Myocyte (in vitro differentiated cells): ENCODE results near the gene PAPSS1. TPM values are rescaled to one million over a fixed set of nuclear protein-coding genes. Genes with fewer than 3 reads are reported as not detected.
A peak's percentile ranks its signal among the peaks of the same experiment; 100 is the strongest.

Experiments
- DNase-seq: peaks from one replicate; pipeline ENCODE4 v3.0.0-alpha.2; 2012; ENCODE audit warnings: low read depth
- total RNA-seq: library from RNA; depleted of rRNA; stranded (reverse); fragments of >200 nt; gene quantifications from 2 replicates; pipeline ENCODE4 v1.2.3, GENCODE V29; 2014

PAPSS1 gene
- total RNA-seq, 1 donor from 2014 or later: 56.0 TPM

DNA sequence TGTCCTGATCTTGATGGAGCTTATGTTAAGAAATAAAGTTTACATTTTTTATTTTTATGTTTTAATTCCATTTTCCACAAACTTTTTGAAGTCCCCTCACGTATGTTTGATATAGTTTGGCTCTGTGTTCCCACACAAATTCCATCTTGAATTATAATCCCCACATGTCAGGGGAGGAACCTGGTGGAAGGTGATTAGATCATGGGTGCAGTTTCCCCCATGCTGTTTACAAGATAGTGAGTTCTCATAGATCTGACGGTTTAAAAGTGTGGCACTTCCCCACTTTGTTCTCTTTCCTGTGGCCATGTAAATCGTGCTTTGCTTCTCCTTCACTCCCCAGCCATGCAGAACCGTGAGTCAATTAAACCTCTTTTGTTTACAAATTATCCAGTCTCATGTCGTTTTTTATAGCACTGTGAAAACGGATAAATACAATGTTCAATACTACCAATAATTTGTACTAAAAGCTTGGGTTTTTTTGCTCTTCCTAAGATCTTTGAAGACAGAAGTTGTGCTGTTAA, 89.8 kb downstream of the PAPSS1 start:
- DNase-seq: no peak

DNA sequence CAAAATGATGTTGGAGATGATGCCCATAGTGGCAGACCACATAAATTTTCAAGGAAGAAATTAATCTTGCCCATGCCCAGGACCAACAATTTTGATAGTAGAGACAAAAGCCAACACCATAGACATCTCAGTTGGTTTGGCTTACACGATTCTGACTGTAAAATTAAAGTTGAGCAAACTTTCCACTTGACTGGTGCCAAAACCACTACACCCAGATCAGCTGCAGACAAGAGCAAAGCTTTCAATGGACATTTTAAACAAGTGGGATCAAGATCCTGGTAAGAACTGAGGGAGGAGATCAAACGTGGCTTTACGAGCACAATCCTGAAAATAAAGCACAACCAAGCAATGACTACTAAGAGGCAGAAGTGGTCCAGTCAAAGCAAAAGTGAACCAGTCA, 90.7 kb downstream of the PAPSS1 start:
- peak; percentile 28 for DNase-seq

DNA sequence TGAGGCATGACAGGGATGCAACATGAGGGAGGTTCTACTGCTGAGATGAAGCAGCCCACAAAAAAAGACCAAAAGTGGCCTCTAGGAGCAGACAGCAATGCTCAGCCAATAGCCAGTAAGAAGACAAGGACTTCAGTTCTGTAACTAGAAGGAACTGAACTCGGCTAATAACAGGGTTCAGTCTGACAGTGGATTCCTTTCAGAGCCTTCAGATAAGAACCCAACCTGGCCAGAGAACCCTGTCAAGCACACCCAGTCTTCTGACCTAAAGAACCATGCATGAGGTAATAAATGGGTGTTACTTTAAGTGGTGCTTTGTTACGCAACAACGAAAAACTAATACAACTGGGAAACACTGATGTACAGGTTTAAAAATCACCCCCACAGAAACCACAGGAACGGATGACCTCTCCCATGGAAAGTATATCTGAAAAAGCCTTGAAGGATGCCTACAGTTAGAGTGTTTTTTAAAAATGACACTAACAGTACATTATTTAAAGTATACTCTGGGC, 94.6 kb downstream of the PAPSS1 start:
- no peak for DNase-seq

DNA sequence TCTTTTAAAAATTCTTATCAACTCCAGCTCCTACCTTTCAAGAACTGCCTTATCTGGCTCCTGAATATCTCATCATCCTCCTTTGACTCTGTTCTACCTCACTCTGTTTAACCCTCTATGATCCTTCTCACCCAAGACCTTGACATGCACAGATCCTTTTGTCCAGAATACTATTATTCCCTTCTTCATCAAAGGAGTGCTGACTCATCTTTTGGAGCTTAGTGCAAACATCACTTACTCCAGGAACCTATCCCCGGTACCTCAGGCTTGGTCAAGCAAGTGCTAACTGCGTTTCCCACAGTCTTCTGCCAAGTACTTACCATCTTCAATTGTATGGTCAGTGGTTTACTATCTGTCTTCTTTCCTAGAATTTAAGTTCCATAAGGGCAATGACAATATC, 96.0 kb downstream of the PAPSS1 start:
- no peak for DNase-seq

DNA sequence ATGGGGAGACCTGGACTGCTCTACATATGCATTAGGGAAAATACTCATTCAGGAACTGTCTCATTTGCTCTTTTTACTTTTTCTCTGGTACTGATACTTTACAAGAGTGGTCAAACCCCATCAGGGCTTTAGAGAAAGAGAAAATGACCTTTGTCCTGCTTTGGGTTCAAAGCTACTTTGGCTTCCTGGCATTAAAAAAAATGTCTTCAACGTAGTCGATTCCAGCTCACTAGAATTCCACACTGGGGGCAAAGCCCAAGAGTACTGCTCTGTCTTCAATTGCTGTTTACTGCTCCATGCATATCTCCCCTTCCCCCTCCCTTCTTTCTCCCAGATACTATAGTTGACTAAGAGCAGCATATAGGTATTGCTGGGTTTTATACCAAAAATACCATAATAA, 98.0 kb downstream of the PAPSS1 start:
- DNase-seq: no peak

DNA sequence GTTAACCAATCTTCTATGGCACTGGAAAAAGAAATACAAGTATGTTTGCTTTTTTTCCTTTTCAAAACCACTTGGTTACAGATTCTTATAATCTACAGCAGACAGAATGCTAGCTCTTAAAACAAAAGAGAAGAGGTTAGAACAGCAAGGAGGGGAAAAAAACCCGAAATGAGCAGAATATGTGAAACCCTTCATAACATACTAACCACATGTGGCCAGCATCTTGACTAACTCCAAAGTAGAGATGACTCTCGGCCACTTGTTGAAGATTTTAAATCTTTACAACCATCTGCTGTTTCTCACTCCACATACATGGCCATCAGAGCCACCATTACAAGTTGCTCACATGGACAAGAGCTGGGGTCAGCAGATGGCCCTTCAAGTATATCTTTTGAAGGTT, 100.3 kb downstream of the PAPSS1 start:
- DNase-seq: peak; percentile 33

DNA sequence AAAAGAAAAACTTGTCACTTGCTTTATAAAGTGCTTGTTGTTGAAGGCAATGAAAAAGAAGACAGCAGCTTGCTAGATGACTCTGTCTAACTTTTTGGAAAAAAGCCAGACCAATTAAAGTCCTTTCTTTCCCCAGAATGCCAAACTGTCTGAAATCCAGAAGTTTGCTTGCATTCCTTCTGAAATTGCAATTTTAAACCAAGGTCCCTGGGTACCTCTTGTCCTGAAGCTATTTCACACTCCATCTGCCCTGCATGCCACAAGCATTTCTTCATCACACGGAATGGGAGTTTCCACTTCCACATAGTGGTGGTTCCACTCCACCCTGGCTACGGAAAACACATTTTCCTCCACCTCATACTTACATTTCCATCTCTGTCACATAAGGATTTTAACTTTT, 101.0 kb downstream of the PAPSS1 start:
- DNase-seq: peak; percentile 86

DNA sequence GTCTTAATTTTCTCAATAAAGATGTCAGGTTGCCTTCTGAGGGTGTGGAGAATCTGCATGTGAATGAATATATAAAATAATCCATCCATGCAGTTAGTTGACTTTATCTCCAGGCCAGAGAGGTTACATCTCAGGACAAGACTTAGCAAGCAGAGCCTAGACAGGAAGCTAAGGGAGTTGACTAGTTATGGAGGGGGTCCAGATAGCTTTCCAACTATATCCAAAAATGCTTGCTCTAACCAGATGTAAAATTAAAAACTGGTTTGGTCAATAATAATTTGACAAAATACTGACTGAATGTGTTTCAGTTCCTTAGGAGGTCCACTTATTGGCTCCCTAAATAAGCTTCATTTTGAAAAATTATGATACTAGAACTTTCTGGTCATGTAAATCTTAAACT, 101.4 kb downstream of the PAPSS1 start:
- no peak for DNase-seq

DNA sequence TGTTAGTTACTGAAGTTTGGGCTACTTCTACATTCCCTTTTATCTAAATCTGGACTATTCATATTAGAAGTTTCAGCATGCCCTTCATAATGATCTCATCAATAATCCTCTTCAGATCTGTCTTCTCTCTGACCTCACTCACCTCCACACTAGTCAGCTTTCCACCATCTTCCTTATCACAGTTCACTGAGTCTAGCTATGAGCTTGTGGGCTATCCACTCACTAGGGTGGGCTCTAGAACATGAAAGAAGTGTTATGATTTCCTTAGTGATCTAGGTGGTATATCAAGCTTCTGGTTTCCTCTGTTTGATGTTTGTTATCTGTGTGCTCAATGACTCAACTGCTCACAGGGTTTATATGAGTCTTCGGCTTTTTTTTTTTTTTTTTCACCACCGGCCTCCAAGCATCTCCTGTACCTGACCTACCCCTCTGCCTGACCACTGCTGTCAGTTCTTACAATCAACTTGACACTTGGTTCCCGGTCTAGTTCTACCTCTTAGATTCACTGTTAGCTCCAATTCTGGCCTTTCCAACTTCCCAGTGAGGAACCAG, 103.1 kb downstream of the PAPSS1 start:
- no peak for DNase-seq

DNA sequence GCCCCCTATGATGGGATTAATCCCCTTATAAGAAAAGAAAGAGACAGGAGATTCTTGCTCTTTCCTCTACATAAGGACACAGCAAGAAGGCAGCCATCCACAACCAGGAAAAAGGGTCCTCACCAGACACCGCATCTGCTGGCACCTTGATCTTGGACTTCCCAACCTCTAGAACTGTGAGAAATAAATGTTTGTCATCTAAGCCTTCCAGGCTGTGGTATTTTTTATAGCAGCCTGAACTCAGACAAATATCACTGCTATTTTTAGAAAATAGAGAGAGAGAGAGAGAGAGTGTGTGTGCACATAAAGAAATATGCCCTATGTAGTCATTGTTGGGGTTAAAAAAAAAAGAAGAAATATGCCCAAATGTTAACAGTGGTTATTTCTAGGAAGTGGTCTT, 104.2 kb downstream of the PAPSS1 start:
- peak; percentile 25 for DNase-seq

DNA sequence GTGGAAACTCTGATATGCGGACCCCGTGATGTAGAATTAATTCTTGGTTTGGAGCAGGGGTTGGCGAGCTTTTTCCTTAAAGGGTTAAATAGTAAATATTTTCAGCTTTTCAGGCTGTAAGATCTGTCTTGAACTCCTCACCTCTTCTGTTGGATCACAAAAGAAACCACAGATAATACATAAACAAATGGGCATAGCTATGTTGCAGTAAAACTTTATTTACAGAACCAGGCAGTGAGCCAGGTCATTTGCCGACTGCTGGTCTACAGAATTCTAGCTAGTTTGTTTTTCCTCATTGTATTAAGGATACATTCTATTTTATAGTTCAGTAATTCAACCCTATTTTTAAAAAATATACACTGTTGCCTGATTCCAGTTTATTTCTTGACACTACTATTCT, 116.6 kb downstream of the PAPSS1 start:
- no peak for DNase-seq

DNA sequence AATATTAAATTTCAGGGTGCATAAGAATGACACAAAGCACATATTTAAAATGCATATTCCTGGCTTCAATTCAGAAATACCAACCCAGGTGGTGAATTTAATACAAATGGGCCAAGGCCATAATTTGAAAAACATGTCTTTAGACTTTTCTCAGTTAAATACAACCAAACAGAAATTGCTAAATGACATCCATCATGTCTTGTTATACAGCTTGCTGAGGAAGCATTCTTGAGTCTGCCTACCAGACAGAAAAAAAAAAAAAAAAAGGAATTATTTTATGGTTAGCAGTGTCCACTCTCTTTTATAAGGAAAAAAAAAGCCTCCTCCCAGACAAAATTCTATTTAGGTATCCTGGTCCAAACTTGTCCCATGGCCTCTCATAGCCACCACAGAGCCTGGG, 119.1 kb downstream of the PAPSS1 start:
- DNase-seq: peak; percentile 22

DNA sequence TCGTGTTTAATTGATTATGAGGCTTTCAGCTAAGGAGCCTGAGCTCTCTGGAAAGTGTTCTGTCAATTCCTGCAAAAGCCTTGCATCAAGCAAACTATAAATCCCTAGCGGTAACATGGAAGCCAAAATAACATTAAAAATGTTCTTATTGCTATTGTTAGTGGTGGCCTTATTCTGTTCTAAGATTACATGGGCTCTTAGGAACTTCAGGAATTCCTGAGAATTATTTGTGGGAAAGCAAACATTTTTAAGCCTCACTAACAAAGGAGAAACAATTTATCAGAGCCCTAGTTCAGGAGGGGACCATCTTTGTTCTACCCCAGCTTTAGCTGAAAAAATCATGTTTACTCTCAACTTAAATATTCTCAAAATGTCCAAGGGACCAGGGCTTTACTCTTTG, 119.6 kb downstream of the PAPSS1 start:
- DNase-seq: peak; percentile 68

DNA sequence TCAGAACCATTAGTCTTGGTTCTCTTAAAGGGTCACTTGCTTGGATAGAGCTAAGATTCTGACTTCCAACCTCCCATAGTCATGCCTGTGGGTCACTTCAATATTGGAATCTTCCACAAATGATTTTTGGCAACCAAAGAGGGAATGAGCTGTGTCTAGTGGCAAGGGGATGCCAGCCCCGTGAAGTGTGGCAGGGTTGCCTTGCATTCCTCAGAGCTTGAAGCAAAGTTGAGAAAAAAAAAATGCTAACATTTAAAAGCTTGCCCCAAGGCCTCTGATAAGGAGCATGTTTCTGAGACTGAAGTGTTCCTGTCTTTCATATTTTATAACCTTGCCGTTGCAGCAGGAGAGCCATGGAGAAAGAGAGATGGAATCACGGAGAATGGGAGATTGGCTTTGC, 120.2 kb downstream of the PAPSS1 start:
- DNase-seq: peak; percentile 62

DNA sequence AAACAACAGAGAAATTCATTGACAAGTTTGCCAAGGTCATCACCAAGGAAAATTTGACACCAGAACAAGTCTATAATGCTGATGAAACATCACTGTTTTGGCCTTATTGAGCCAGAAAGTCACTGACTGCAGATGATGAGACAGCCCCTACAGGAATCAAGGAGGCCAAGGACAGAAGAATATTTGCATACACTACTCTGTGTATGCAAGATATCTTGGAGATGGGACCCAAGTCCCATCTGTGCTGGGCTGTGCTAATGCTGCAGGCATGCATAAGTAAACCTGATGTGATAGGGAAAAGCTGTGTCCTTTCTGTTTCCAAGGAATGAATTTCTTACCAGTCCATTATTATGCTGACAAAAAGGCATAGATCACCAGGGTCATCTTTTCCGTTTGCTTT, 126.8 kb downstream of the PAPSS1 start:
- no peak for DNase-seq

DNA sequence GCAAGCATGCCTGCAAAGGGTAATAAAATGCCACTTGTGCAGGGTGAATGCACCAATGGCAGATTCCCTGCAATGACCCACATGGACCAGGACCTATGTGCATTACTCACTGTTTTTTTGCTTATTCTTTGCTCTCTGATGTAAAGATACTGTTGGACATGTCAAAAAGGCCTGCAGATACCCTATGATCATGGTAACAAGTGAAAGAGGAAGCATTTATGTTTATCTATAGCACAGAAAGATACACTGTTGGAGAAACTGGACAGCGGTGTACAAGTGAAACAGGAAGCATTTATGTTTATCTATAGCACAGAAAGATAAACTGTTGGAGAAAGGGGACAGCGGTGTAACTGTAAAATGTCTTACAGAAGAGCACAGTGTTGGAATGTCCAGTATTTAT, 127.5 kb downstream of the PAPSS1 start:
- no peak for DNase-seq

DNA sequence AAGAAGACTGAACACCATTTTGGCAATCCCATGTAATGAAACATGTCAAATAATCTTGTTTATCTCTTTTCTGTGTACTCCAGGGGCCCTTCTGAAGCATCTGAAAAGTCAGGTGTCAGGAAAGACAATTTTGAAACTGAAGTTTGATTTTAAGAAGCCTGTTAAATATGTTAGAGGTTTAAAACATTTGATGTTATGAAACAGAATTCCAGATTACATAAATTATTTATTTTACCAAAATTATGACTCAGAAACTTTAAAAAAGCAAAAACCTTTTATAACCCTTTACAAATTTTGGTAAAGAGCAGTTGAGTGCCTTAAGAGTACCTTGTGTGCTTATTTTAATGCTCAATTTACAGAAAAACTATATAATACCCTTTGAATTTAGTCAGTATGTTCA, 130.8 kb downstream of the PAPSS1 start:
- DNase-seq: no peak

DNA sequence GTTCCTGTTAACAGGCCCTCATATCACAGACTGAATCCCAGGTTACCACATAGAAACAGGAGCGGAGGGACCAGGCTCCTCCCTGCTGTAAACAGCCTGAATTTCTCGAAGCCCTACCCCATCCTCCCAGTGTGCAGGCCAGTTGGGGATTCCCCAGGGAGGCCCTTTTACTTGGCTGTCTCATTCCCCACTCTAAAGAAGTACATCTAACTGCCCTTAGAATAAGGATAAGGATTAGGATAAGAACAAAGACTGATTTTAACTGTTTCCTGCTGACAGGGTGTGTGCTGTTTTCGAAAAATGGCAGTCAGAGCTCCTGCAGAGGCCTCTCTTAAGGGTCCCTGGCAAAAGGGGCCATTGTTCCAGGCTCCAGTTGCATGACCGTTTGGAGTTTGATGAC, 133.7 kb downstream of the PAPSS1 start:
- DNase-seq: no peak

DNA sequence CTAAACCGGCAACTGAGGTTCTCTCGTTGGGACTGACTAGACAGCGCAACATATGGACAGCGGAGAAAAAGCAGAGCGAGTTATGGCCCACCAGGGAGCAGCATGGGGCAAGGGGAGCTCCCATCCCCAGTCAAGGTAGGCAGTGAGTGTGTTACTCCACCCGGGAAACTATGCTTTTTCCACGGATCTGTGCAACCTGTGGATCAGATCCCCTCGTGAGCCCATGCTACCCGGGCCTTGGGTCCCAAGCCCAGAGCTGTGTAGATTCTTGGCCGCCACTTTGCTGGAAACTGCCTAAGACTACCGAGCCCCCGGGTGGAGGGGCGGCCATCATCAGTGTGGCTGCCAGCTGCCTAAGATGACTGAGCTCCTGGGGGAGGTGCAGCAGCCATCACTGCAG, 140.9 kb downstream of the PAPSS1 start:
- no peak for DNase-seq

DNA sequence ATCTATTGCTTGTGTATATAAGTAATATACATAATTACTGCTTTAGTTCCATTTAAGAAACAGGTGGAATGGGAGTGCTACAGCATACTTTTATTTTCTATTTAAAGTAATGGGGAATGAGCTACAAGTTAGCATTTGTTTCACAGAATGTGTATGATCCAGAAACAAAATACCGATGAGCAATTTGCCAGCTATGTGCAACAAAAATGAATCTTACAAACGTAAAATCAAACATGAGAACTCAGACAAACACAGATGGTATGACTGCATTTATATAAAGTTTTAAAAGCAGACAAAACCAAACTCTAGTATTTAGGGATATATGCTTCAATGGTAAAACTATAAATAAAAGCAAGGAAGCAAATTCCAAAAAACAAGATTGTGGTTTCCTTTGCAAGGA, 141.7 kb downstream of the PAPSS1 start:
- DNase-seq: no peak

DNA sequence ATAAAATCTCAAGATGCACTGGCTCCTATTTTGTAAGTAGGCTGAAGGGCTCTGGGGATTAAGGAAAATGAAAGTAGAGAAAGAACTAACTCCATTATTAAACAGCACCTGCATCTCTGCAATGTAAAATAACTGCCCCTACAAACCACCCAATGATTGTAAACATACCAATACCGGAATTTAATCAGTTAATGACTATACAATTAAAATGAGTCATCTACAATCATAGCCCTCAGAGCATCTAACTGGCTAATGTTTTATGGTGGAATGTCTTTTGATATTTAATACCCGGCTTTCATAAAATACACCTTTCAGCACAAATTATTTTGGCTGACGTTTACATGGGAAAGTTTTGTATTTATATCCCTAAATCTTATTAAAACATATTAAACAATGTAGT, 142.3 kb downstream of the PAPSS1 start:
- DNase-seq: no peak

DNA sequence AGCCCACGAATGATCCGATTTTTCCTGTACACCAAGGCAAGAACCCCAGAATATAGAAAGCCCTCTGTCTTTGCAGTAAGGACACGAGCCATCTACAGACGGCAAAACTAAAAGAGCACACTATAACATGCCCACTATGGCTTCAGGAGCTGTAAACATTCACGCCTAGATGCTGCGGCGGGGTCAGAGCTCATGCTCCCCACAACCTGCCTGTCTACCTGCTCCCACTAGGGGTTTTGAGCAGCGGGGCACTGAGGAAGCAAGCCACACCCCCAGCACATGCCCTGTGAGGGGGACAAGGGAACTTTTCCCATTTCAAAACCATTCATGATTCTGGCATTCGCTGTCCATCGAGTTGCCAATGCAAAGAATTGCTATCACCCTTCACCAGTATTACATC, 144.8 kb downstream of the PAPSS1 start:
- no peak for DNase-seq

DNA sequence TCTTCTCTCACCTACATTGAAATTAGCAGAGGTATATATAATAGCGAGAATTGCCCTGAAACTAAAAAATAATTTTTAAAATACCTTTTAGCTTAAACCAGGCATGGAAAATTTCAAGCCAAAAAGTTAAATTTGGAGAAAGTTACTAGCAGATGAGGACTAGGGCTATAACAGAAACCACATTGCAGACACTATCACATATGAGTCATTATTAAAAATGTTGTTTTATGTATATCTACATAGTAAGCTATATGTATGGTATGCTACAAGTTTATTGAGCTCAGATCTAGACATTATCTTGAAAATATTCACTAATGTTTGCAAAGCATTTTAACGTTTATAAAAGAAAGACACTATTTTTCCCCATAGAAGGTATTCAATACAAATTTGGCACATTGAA, 147.8 kb downstream of the PAPSS1 start:
- DNase-seq: no peak

DNA sequence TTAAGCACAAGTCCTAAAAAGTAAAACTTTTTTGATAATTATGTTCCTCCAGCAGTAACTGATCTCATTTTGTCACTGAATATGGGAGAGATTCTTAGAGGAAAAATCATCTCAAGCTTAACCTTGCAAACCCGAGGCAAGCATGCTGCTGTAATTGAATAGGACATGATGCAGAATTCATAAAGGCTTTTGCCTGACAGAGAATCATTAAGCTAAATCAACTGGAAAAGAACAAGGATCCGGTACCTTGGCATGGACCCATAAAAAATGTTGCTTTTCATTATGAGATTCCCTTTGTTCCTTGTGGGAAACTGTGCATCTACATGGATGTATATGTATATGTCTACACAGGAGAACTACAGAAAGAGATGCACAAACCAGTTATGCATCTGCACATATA, 149.1 kb downstream of the PAPSS1 start:
- no peak for DNase-seq
